GM18508 (cell line): ENCODE data around the gene ANTXR1.
"Not testable (repeated sequence)": the region's sequence is repeated elsewhere in the genome, so short reads cannot be mapped to it uniquely, and the experiment has no call there.

Experiments used
- ATAC-seq: cut with Tn5 transposase; IDR thresholded peaks from one replicate; pipeline ENCODE4 v1.9.1; 2021; ENCODE audit warnings: moderate number of reproducible peaks; ENCODE audit not compliant: insufficient read depth, unreplicated experiment

The ANTXR1 gene

GRCh38 chr2:69250981-69251380 is 238.0 kb downstream of the ANTXR1 start:
- ATAC-seq: no peak

GRCh38 chr2:69251943-69252342 is 239.0 kb downstream of the ANTXR1 start:
- no peak for ATAC-seq

- no peak for ATAC-seq
These were observed 240.1 kb downstream of the ANTXR1 start for GRCh38 chr2:69253112-69253511.

DNA sequence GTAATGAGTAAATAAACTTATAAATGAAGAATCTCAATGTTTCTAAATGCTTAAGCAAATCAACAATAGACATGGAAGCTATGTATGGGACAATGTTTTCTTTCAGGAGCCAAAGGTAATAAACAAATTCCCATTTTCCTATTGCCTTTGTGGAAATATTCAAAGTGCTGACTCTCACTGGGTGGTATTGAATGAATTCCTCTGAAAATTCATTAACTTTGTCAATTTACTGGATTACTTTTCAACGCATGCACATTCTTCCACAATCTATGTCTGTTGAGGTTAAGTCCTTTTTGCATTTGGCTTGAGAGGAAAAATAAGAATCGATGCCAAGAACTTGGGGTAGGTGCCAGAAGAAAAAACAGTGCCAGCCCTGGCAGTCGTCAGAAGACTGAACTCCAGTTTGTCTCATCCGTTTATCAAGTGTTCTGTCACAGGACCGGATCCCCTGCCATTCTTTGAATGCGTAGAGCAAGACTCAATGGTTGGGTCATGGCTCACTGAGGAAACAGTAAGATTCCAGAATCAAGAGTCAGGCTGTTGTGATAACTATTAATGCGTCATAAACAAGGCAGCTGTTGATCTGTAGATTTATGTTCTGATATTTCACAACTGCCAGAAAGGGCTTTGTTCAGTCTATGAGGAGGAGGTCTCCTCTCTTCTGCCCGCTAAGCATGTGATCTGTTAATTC is 240.8 kb downstream of the ANTXR1 start:
- ATAC-seq: no peak

GRCh38 chr2:69255760-69256159 is 242.8 kb downstream of the ANTXR1 start:
- no peak for ATAC-seq

- not testable (repeated sequence) for ATAC-seq
These were observed 247.1 kb downstream of the ANTXR1 start for GRCh38 chr2:69259994-69260591.

DNA sequence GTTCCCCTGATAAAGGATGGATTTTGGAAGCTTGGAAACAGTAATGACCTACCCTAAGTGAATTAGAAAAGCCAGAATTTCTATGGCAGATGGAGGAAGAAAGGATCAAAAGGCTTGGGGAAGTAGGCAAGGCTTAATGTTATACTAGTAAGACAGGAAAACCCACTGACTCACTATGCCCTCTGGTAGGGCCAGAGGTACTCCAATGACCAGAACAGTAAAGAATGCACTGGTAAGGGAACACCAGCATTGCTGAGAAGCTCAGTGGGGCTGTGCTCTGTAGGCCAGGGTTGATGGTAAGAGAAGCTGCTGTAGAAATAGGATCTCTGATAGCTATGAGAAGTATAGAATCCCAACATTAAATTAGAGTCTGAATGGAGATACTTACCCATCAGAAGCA is 247.7 kb downstream of the ANTXR1 start:
- no peak for ATAC-seq

DNA sequence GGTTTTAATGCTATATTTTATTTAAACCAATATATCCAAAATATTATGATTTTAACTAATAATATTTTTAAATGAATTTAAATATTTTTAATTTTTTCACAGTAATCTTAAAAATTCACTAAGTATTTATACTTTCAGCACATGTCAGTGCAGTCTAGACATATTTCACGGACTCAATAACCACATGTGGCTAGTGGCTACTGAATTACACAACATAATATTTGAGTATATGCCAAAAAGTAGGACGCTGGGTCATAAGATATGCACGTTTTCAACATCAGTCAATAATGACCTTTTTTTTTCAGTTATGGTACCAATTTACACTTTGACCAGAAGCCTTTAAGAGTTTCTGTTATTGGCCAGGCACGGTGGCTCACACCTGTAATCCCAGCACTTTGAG is 256.4 kb downstream of the ANTXR1 start:
- ATAC-seq: no peak

- ATAC-seq: no peak
These were observed 258.9 kb downstream of the ANTXR1 start for GRCh38 chr2:69271831-69272257.

- ATAC-seq: no peak
These were observed 260.0 kb downstream of the ANTXR1 start for GRCh38 chr2:69272803-69273471.

DNA sequence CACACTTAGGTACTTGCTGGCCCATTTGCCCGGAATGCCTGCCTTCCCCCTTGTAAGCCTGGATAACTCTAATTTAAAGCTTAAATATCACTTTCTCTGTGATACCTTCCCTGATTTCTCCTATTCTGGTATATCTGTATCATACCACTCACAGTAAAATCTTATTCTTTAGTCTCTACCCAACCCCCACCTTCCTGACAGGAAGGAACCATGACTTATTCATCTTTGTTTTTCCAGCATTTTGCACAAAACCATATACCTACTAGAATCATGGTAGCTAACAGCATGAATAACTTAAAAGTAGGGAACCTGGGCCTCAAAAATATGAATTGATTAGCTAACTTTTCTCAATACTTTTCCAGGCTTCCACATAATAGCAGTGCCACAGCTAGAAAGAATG is 262.5 kb downstream of the ANTXR1 start:
- ATAC-seq: no peak

GRCh38 chr2:69278366-69278765 is 265.4 kb downstream of the ANTXR1 start:
- ATAC-seq: no peak

DNA sequence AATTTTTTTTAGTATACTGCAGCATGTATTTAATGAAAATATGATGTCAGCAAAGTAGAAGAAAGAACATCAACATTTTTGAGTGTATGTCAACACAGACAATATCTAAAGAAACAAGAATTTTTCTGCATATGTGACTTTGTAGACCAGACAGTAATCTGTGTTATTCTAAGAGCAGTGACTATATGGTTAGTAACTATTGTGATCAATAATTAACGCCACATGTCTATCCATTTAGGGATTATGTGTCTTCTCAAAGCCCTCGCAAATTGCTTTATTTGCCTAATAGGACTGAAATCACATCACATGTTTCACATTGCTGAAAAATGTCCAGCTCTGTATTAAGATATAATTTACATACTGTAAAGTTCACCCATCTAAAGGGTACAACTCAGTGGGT is 266.2 kb downstream of the ANTXR1 start:
- ATAC-seq: no peak

DNA sequence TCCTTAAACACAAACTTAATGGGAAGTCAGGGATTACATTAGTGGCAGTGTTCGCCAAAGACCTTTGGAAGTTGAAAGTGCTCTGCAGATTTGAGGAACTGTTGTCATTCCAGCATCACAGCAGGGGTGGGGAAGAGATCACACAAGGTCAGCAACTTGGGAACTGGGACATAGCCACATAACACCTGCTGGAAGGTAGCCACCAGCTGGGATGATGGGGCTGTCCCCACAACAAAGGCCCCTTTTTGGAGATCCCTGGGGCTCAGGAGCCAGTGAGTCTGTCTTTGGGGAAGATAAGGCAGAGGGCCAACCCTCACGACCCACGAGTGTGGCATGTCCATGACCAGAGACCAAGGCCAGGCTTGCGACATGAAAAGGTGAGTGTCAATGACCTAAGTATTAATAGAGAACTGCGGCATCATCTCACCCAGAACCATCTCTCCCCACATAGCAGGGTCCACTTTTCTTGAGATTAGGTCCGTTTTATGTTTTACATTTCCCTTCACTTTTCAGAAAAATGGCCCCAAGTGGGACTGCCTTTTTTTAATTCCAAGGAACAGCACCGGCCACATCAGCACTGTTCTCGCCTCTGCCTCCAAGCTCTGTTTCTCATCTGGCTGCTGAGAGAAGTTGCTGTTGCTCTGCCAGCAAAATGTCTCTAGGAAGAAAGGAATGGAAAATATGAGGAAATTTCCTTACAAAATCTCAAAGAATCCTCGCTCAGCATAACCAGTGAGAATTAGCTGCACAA is 267.1 kb downstream of the ANTXR1 start:
- ATAC-seq: no peak

GRCh38 chr2:69280796-69281412 is 267.9 kb downstream of the ANTXR1 start:
- no peak for ATAC-seq

- ATAC-seq: no peak
These were observed 272.5 kb downstream of the ANTXR1 start for GRCh38 chr2:69285379-69285894.

DNA sequence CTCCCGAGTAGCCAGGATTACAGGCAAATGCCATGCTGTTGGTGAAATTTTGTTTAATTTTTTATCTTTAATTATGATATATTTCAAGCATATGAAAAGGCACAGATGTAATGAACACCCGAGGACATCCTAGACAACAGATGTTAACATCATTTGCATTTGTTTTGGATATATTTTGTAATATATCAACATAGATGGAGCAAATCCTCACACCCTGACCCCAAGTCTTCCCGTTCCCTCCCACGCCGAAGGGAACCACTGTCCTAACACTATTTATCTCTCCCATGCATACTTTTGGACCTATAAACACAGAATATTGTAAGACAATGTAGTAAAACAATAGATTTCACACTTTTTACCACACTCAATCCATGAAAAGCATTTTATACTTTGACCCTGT is 274.6 kb downstream of the ANTXR1 start:
- ATAC-seq: no peak

DNA sequence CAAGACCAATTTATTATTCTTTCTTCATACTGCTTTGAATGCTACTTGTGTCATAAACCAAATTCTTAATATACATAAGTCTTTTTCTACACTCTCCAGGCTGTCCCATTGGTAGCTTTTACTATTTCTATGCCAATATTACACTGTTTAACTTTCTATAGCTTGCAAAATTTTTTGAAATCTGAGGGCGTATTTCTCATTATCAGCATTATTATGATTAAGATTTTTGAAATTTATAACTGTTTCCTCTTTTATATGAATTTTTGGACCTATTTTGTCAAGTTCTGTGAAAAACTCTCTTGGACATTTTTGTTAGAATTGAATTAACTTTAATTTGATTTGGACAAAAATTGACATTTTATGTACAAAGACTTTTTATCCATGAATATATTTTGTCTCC is 275.4 kb downstream of the ANTXR1 start:
- ATAC-seq: no peak

DNA sequence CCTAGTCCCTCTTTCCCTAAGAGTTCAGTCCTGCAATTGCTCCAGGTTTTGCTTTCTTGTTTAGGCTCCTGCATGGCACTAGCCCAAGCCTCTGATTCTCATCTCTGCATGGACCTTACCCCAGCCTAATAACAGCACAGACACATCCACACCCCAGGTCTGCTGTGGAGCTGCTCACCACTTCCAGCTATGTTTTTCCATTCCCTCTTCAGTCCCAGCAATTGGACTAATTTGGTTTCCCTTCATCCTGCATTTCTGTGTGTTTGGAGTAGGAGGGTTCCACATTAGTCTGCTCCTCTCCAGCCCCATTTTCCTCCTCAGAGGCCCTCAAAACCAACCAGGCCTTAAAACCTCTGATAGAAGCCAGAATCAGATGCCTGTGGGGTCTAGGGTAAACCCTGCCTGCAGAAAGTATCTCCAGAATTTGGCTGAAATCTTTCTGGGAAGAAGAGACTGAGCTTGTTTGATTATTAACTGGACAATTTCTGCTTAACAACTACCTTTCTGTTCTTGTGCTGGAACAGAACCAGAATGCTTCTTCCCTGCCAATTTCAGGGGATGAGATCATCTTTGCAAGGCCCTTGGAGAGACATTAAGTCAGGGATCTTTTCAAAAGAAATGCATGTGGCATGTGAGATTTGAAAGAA is 278.1 kb downstream of the ANTXR1 start:
- no peak for ATAC-seq

DNA sequence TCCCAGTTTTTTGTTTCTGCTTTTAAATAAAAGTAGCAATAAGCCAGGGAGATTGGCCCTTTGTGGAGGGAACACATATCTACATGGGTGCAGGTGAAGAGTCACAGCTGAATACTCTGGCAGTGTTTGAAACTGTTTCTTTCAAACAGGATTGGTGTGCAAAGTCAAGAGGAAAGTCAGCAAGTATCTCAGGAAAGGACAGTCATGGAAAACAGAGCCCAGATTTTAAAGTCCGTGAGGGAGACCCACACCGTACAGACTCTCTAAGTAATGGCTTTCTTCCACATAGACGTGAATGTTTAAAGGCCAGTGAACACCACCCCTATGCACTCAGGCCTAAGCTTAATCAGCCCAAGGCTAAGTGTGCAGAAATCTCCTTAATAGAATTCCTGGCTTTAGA is 278.7 kb downstream of the ANTXR1 start:
- no peak for ATAC-seq
